ENCODE results near the gene FADS2. TPM values are rescaled to one million over a fixed set of nuclear protein-coding genes. Genes with fewer than 3 reads are reported as not detected.

The FADS2 gene
- polyA plus RNA-seq, 1 donor from 2014 or later = 145 TPM

- Histone ChIP-seq H2AFZ (ENCODE audit: low read depth, low read length) (no peak overlapping the region), H3K36me3 (ENCODE audit: insufficient read depth, low read length) (no peaks in the 10 kb centered on the region), H3K9me3 (ENCODE audit: low read length) (no peaks in the 10 kb centered on the region), H3K9me2 (ENCODE audit: insufficient read depth, low read length) (no peaks in the 10 kb centered on the region), H3K4me3 (ENCODE audit: low read length) (no peak overlapping the region), H3K9ac (ENCODE audit: low read length) (no peak overlapping the region), H3F3A (ENCODE audit: insufficient read depth, low read length, poor library complexity, severe bottlenecking) (no peaks in the 10 kb centered on the region), H3K27me3 (ENCODE audit: insufficient read depth, low read depth, low read length) (no peaks in the 10 kb centered on the region), H3K79me2 (replicated peaks; ENCODE audit: insufficient read depth, low read length) (peaks cover 83% of the 10 kb centered on the region), H3K4me2 (ENCODE audit: low read length) (no peak overlapping the region), H3K27ac (ENCODE audit: low read length) (no peak overlapping the region), H4K20me1 (ENCODE audit: insufficient read depth) (peaks cover 8% of the 10 kb centered on the region)
- no peak for TF ChIP-seq CTCF (IDR thresholded peaks at IDR 0.05; ENCODE audit: poor library complexity, severe bottlenecking)
- TF ChIP-seq TAF1 (IDR thresholded peaks at IDR 0.05; ENCODE audit: low read depth) = no peak
- TF ChIP-seq RAD21 (conservative IDR thresholded peaks at IDR 0.05) = no peak
These were observed 6.4 kb downstream of the FADS2 start for GRCh38 chr11:61834278-61835048.

- TF ChIP-seq REST (IDR thresholded peaks at IDR 0.05; ENCODE audit: borderline replicate concordance) = no peak
- TF ChIP-seq POLR2AphosphoS5 (IDR thresholded peaks at IDR 0.05) = no peak
- TF ChIP-seq CTCF (IDR thresholded peaks at IDR 0.05; ENCODE audit: poor library complexity, severe bottlenecking) = no peak
- TF ChIP-seq MXI1 (conservative IDR thresholded peaks at IDR 0.05; ENCODE audit: poor library complexity, severe bottlenecking) = no peak
- no peak for TF ChIP-seq SMC3 (conservative IDR thresholded peaks at IDR 0.05; ENCODE audit: poor library complexity)
- no peak for TF ChIP-seq EZH2 (IDR thresholded peaks at IDR 0.05; ENCODE audit: borderline replicate concordance, insufficient read depth, low read length, poor library complexity, severe bottlenecking)
- TF ChIP-seq RAD21 (conservative IDR thresholded peaks at IDR 0.05) = no peak
- no peak for TF ChIP-seq TAF1 (IDR thresholded peaks at IDR 0.05; ENCODE audit: low read depth)
- H3K9ac ChIP-seq (ENCODE audit: low read length) = no peak overlapping the region
- H3F3A ChIP-seq (ENCODE audit: insufficient read depth, low read length, poor library complexity, severe bottlenecking) = no peaks in the 10 kb centered on the region
- H3K4me3 ChIP-seq (ENCODE audit: low read length) = no peak overlapping the region
- H3K36me3 ChIP-seq (ENCODE audit: insufficient read depth, low read length) = peaks cover 12% of the 10 kb centered on the region
- H3K4me2 ChIP-seq (ENCODE audit: low read length) = no peak overlapping the region
- H3K79me2 ChIP-seq (replicated peaks; ENCODE audit: insufficient read depth, low read length) = peaks cover 70% of the 10 kb centered on the region
- H3K27me3 ChIP-seq (ENCODE audit: insufficient read depth, low read depth, low read length) = no peaks in the 10 kb centered on the region
- H3K9me2 ChIP-seq (ENCODE audit: insufficient read depth, low read length) = no peaks in the 10 kb centered on the region
- no peaks in the 10 kb centered on the region for H3K9me3 ChIP-seq (ENCODE audit: low read length)
- peaks cover 8% of the 10 kb centered on the region for H4K20me1 ChIP-seq (ENCODE audit: insufficient read depth)
- no peak overlapping the region for H2AFZ ChIP-seq (ENCODE audit: low read depth, low read length)
- H3K27ac ChIP-seq (ENCODE audit: low read length) = no peak overlapping the region
These were observed 8.1 kb downstream of the FADS2 start for GRCh38 chr11:61836193-61836592.
